Small intestine (tissue), 7 donors: ENCODE measurements around the gene VSTM2L. TPM values are rescaled to one million over a fixed set of nuclear protein-coding genes. Genes with fewer than 3 reads are reported as not detected.

ENCODE experiments used
- DNase-seq, 2 donors: peaks; one replicate each; pipeline versions ENCODE4 v3.0.0 to v3.0.0-alpha.2; 2013
- FAIRE-seq: peaks from 2 replicates; lab custom pipeline; 2012; peaks lifted over from hg19 to GRCh38; lab: Jason Lieb, UNC
- H3K27ac ChIP-seq, 3 donors: one replicate each; pipeline ENCODE4 v1.5.1; 2013; ENCODE audit warnings: low read length in 2 of 3, mild to moderate bottlenecking in 2 of 3, control low read depth in 1 of 3, inconsistent platforms in 1 of 3, low read depth in 1 of 3, moderate library complexity in 1 of 3
- H3K27me3 ChIP-seq, 3 donors: one replicate each; pipeline ENCODE4 v1.6.1; 2013; ENCODE audit warnings: low read length in 3 of 3, inconsistent platforms in 1 of 3; ENCODE audit not compliant: control insufficient read depth in 3 of 3, insufficient read depth in 3 of 3
- H3K36me3 ChIP-seq, 3 donors: one replicate each; pipeline ENCODE4 v1.6.1; 2013; ENCODE audit warnings: low read length in 3 of 3, inconsistent platforms in 1 of 3, low read depth in 1 of 3, mild to moderate bottlenecking in 1 of 3, moderate library complexity in 1 of 3; ENCODE audit not compliant: control insufficient read depth in 3 of 3, insufficient read depth in 2 of 3
- H3K4me1 ChIP-seq, 3 donors: one replicate each; pipeline ENCODE4 v1.6.1; 2013; ENCODE audit warnings: low read length in 2 of 3, inconsistent platforms in 1 of 3, low read depth in 1 of 3, mild to moderate bottlenecking in 1 of 3, moderate library complexity in 1 of 3; ENCODE audit not compliant: control insufficient read depth in 3 of 3, insufficient read depth in 2 of 3
- H3K4me3 ChIP-seq, 3 donors: one replicate each; pipeline ENCODE4 v1.5.1; 2013; ENCODE audit warnings: low read length in 3 of 3, control low read depth in 1 of 3, inconsistent platforms in 1 of 3, low read depth in 1 of 3, mild to moderate bottlenecking in 1 of 3, moderate library complexity in 1 of 3
- H3K9me3 ChIP-seq, 2 donors: one replicate each; pipeline ENCODE4 v1.6.1; 2013; ENCODE audit warnings: low read depth in 1 of 2, low read length in 1 of 2; ENCODE audit not compliant: control insufficient read depth in 2 of 2, insufficient read depth in 1 of 2
- WGBS, 3 donors: extraction: QIAGEN DNeasy Blood & Tissue Kit; methylation state at CpG; one replicate each; pipeline ENCODE4 v1.1.7; 2013; 5-methylcytosine and 5-hydroxymethylcytosine counted together
- polyA plus RNA-seq, 4 donors: library from polyadenylated mRNA; stranded (reverse) in 3 of 4; unstranded in 1 of 4; fragments of 200-250 nt in 3 of 4; fragments of 120-200 nt in 1 of 4; gene quantifications; one replicate each; pipeline versions ENCODE4 v1.2.1 to v1.2.3, GENCODE V29; 2013
- donor health status: healthy with polysubstance abuse.
- donor health status: control.
- donor health status: control.
- donor health status: Bipolar disorder and iron deficiency.
- donor health status: healthy.

The VSTM2L gene
- polyA plus RNA-seq, 4 donors: 0.67 to 15.6 (median 1.2) TPM

GRCh38 chr20:37866051-37866450, 36.9 kb upstream of the VSTM2L start:
- Histone ChIP-seq H3K27me3 (no peaks in the 10 kb centered on the region), H3K27ac (no peak overlapping the region), H3K36me3 (peaks cover 2 to 62% (median 11%) of the 10 kb centered on the region in 3 donors), H3K9me3 (no peaks in the 10 kb centered on the region), H3K4me1 (no peaks in the 10 kb centered on the region), H3K4me3 (no peak overlapping the region)
- no peak for DNase-seq
- WGBS, 3 donors: 94 to 98% (median 96%) methylated on average over 10 of the region's 10 CpGs
- FAIRE-seq: no peak

- 85 to 91% (median 85%) methylated on average over 15 of the region's 15 CpGs for WGBS, 3 donors
- DNase-seq: no peak
Measured at GRCh38 chr20:37867289-37868195, 35.4 kb upstream of the VSTM2L start.

GRCh38 chr20:37868851-37869333, 34.0 kb upstream of the VSTM2L start:
- H3K27me3 ChIP-seq: no peaks in the 10 kb centered on the region
- FAIRE-seq (no peak), DNase-seq (no peak)
- WGBS, 3 donors: 59 to 77% (median 68%) methylated on average over 3 of the region's 3 CpGs
- H3K9me3 ChIP-seq: no peaks in the 10 kb centered on the region
- no peak overlapping the region for H3K4me3 ChIP-seq
- no peak overlapping the region for H3K27ac ChIP-seq
- H3K4me1 ChIP-seq: no peaks in the 10 kb centered on the region
- peaks cover 9 to 66% (median 13%) of the 10 kb centered on the region in 3 donors for H3K36me3 ChIP-seq

More at GRCh38 chr20:37867289-37868195, 35.4 kb upstream of the VSTM2L start:
- no peaks in the 10 kb centered on the region for H3K4me1 ChIP-seq
- no peak overlapping the region for H3K4me3 ChIP-seq
- H3K27ac ChIP-seq: no peak overlapping the region
- no peaks in the 10 kb centered on the region for H3K27me3 ChIP-seq
- FAIRE-seq: no peak
- no peaks in the 10 kb centered on the region for H3K9me3 ChIP-seq
- H3K36me3 ChIP-seq: peaks cover 9 to 67% (median 10%) of the 10 kb centered on the region in 3 donors

GRCh38 chr20:37869334-37869861, 33.5 kb upstream of the VSTM2L start:
- WGBS, 3 donors: 81 to 88% (median 85%) methylated on average over 6 of the region's 6 CpGs

GRCh38 chr20:37870294-37870693, 32.6 kb upstream of the VSTM2L start:
- FAIRE-seq: no peak
- WGBS, 3 donors: 86 to 90% (median 89%) methylated on average over 11 of the region's 11 CpGs
- H3K4me3 ChIP-seq: no peak overlapping the region

More at GRCh38 chr20:37869334-37869861, 33.5 kb upstream of the VSTM2L start:
- FAIRE-seq: no peak
- Histone ChIP-seq H3K36me3 (peaks cover 9 to 69% (median 13%) of the 10 kb centered on the region in 3 donors), H3K9me3 (no peaks in the 10 kb centered on the region), H3K27ac (no peak overlapping the region), H3K4me3 (no peak overlapping the region), H3K27me3 (no peaks in the 10 kb centered on the region), H3K4me1 (no peaks in the 10 kb centered on the region)
- no peak for DNase-seq

GRCh38 chr20:37871751-37872150, 31.2 kb upstream of the VSTM2L start:
- no peak overlapping the region for H3K27ac ChIP-seq
- no peak for DNase-seq
- 95 to 98% (median 97%) methylated on average over 13 of the region's 13 CpGs for WGBS, 3 donors
- H3K4me3 ChIP-seq: no peak overlapping the region
- H3K9me3 ChIP-seq: no peaks in the 10 kb centered on the region
- H3K4me1 ChIP-seq: no peaks in the 10 kb centered on the region
- H3K36me3 ChIP-seq: peaks cover 7 to 66% (median 13%) of the 10 kb centered on the region in 3 donors
- no peaks in the 10 kb centered on the region for H3K27me3 ChIP-seq
- no peak for FAIRE-seq

More at GRCh38 chr20:37870294-37870693, 32.6 kb upstream of the VSTM2L start:
- no peaks in the 10 kb centered on the region for H3K27me3 ChIP-seq
- H3K9me3 ChIP-seq: no peaks in the 10 kb centered on the region
- H3K27ac ChIP-seq: no peak overlapping the region
- H3K36me3 ChIP-seq: peaks cover 9 to 65% (median 13%) of the 10 kb centered on the region in 3 donors
- no peak for DNase-seq
- H3K4me1 ChIP-seq: no peaks in the 10 kb centered on the region

GRCh38 chr20:37872161-37872560, 30.8 kb upstream of the VSTM2L start:
- Histone ChIP-seq H3K36me3 (peaks cover 7 to 66% (median 13%) of the 10 kb centered on the region in 3 donors), H3K4me1 (no peaks in the 10 kb centered on the region), H3K27ac (no peak overlapping the region), H3K9me3 (no peaks in the 10 kb centered on the region), H3K27me3 (no peaks in the 10 kb centered on the region), H3K4me3 (no peak overlapping the region)
- no peak for FAIRE-seq
- DNase-seq: no peak
- WGBS, 3 donors: 92 to 94% (median 93%) methylated on average over 9 of the region's 9 CpGs

GRCh38 chr20:37873884-37874283, 29.0 kb upstream of the VSTM2L start:
- Histone ChIP-seq H3K4me3 (no peak overlapping the region), H3K27me3 (no peaks in the 10 kb centered on the region), H3K27ac (no peak overlapping the region), H3K36me3 (peaks cover 7 to 61% (median 13%) of the 10 kb centered on the region in 3 donors), H3K4me1 (peaks cover 0 to 12% (median 0%) of the 10 kb centered on the region in 3 donors), H3K9me3 (no peaks in the 10 kb centered on the region)
- DNase-seq: no peak
- FAIRE-seq: no peak
- WGBS, 3 donors: 94 to 97% (median 96%) methylated on average over 11 of the region's 11 CpGs
